ENCODE results near the gene IFI27.
"Not testable (repeated sequence)": the region's sequence is repeated elsewhere in the genome, so short reads cannot be mapped to it uniquely, and the experiment has no call there.

IFI27 gene

GRCh38 chr14:94110552-94111181, at the start of gene IFI27:
Gene IFI27, plus strand, starts transcription at chr14:94110736.
- FAIRE-seq (no peak), DNase-seq (ENCODE audit: low spot score) (no peak)

- peak; percentile 37 for DNase-seq (ENCODE audit: low spot score)
- no peak for FAIRE-seq
Observed at GRCh38 chr14:94062344-94062940, 48.1 kb upstream of the IFI27 start.

- peak; percentile 5 for DNase-seq (ENCODE audit: low spot score)
- FAIRE-seq = no peak
Observed at GRCh38 chr14:94066089-94066676, 44.4 kb upstream of the IFI27 start.

GRCh38 chr14:94072076-94072475, 38.5 kb upstream of the IFI27 start:
- FAIRE-seq; DNase-seq (ENCODE audit: low spot score): not testable (repeated sequence)

GRCh38 chr14:94074534-94074933, 36.0 kb upstream of the IFI27 start:
- FAIRE-seq (no peak), DNase-seq (ENCODE audit: low spot score) (no peak)

GRCh38 chr14:94075008-94075407, 35.5 kb upstream of the IFI27 start:
- FAIRE-seq = no peak

GRCh38 chr14:94077111-94077821, 33.3 kb upstream of the IFI27 start:
- FAIRE-seq (no peak), DNase-seq (ENCODE audit: low spot score) (no peak)

More at GRCh38 chr14:94075008-94075407, 35.5 kb upstream of the IFI27 start:
- DNase-seq (ENCODE audit: low spot score) = no peak

GRCh38 chr14:94077823-94078222, 32.7 kb upstream of the IFI27 start:
- DNase-seq (ENCODE audit: low spot score) = no peak
- no peak for FAIRE-seq

- DNase-seq (ENCODE audit: low spot score) (no peak), FAIRE-seq (no peak)
Observed at GRCh38 chr14:94079891-94080620, 30.5 kb upstream of the IFI27 start.

- peak; percentile 15 for FAIRE-seq
Observed at GRCh38 chr14:94080621-94081385, 29.7 kb upstream of the IFI27 start, which contains the start of the genes DDX24 and IFI27L1. Gene DDX24, minus strand, starts transcription at chr14:94081202. Its CDS starts 1,460 bp downstream, at chr14:94079742. Gene IFI27L1, plus strand, starts transcription at chr14:94081310. Its CDS starts 15,628 bp downstream, at chr14:94096938.

GRCh38 chr14:94081386-94081820, 29.1 kb upstream of the IFI27 start:
- DNase-seq (ENCODE audit: low spot score) (no peak), FAIRE-seq (no peak)

More at GRCh38 chr14:94080621-94081385, 29.7 kb upstream of the IFI27 start, which contains the start of the genes DDX24 and IFI27L1:
- DNase-seq (ENCODE audit: low spot score) = peak; percentile 73

GRCh38 chr14:94087891-94088290, 22.6 kb upstream of the IFI27 start:
- DNase-seq (ENCODE audit: low spot score) = no peak
- FAIRE-seq = no peak

GRCh38 chr14:94088516-94088915, 22.0 kb upstream of the IFI27 start:
- FAIRE-seq (peak; percentile 7), DNase-seq (ENCODE audit: low spot score) (peak; percentile 44)

GRCh38 chr14:94089479-94089878, 21.1 kb upstream of the IFI27 start:
- DNase-seq (ENCODE audit: low spot score) (peak; percentile 46), FAIRE-seq (no peak)

- DNase-seq (ENCODE audit: low spot score) (no peak), FAIRE-seq (no peak)
Observed at GRCh38 chr14:94093418-94093817, 17.1 kb upstream of the IFI27 start.

GRCh38 chr14:94097091-94097490, 13.4 kb upstream of the IFI27 start:
- DNase-seq (ENCODE audit: low spot score) (no peak), FAIRE-seq (no peak)

- FAIRE-seq = no peak
- no peak for DNase-seq (ENCODE audit: low spot score)
Observed at GRCh38 chr14:94098326-94098992, 12.1 kb upstream of the IFI27 start.

- FAIRE-seq = no peak
Observed at GRCh38 chr14:94099006-94099405, 11.5 kb upstream of the IFI27 start.

GRCh38 chr14:94100847-94101246, 9.7 kb upstream of the IFI27 start:
- DNase-seq (ENCODE audit: low spot score) = peak; percentile 57
- peak; percentile 38 for FAIRE-seq

More at GRCh38 chr14:94099006-94099405, 11.5 kb upstream of the IFI27 start:
- DNase-seq (ENCODE audit: low spot score) = no peak

- no peak for DNase-seq (ENCODE audit: low spot score)
- no peak for FAIRE-seq
Observed at GRCh38 chr14:94101748-94102147, 8.8 kb upstream of the IFI27 start.

All from RCC 7860 (cell line).